ENCODE data around the gene KCND3.

KCND3 gene

GRCh38 chr1:111956155-111956771 is 33.2 kb downstream of the KCND3 start:
- no peak for DNase-seq

- no peak for DNase-seq
Observed at GRCh38 chr1:111955755-111956154, 33.7 kb downstream of the KCND3 start.

GRCh38 chr1:111953797-111954196 is 35.7 kb downstream of the KCND3 start:
- DNase-seq: no peak

- no peak for DNase-seq
Observed at GRCh38 chr1:111952125-111952657, 37.3 kb downstream of the KCND3 start.

GRCh38 chr1:111948209-111949171 is 41.0 kb downstream of the KCND3 start:
- DNase-seq: no peak

GRCh38 chr1:111943846-111944749 is 45.4 kb downstream of the KCND3 start:
- no peak for DNase-seq

GRCh38 chr1:111943066-111943465 is 46.4 kb downstream of the KCND3 start:
- no peak for DNase-seq

GRCh38 chr1:111938536-111938935 is 50.9 kb downstream of the KCND3 start:
- DNase-seq: no peak

GRCh38 chr1:111938123-111938522 is 51.3 kb downstream of the KCND3 start:
- DNase-seq: no peak

GRCh38 chr1:111937147-111937725 is 52.2 kb downstream of the KCND3 start:
- no peak for DNase-seq

- no peak for DNase-seq
Observed at GRCh38 chr1:111934106-111934852, 55.2 kb downstream of the KCND3 start.

- no peak for DNase-seq
Observed at GRCh38 chr1:111930356-111930755, 59.1 kb downstream of the KCND3 start.

- no peak for DNase-seq
Observed at GRCh38 chr1:111928531-111928930, 60.9 kb downstream of the KCND3 start.

GRCh38 chr1:111927652-111928051 is 61.8 kb downstream of the KCND3 start:
- DNase-seq: no peak

GRCh38 chr1:111924786-111925185 is 64.7 kb downstream of the KCND3 start:
- DNase-seq: no peak

- no peak for DNase-seq
Observed at GRCh38 chr1:111923766-111924165, 65.7 kb downstream of the KCND3 start.

GRCh38 chr1:111921948-111922347 is 67.5 kb downstream of the KCND3 start:
- DNase-seq: no peak

- no peak for DNase-seq
Observed at GRCh38 chr1:111920221-111921024, 69.0 kb downstream of the KCND3 start.

GRCh38 chr1:111911776-111912515 is 77.5 kb downstream of the KCND3 start:
- no peak for DNase-seq

GRCh38 chr1:111911061-111911460 is 78.4 kb downstream of the KCND3 start:
- no peak for DNase-seq
